Activated naive CD4-positive, alpha-beta T cell treated with anti-CD3 and anti-CD28 coated beads, Interleukin-2, amount 10 ng/mL, durations not matched to agents 7 days and 5 days (primary cell): ENCODE results near the gene OR10H3.
"Not testable (repeated sequence)": the region's sequence is repeated elsewhere in the genome, so short reads cannot be mapped to it uniquely, and the experiment has no call there.

Source experiments
- CTCF ChIA-PET: fragments of 350-600 bp; sonication (Branson Sonifier 250); formaldehyde crosslinking; loops from one replicate; lab custom pipeline; 2021; ENCODE audit warnings: antibody characterized with exemption; lab: Charles Lee
- DNase-seq: peaks from one replicate; pipeline ENCODE4 v3.0.0-alpha.2; 2020
- H3K27ac Mint-ChIP-seq: one replicate; pipeline ENCODE4 v1.8.0; 2021; ENCODE audit warnings: mild to moderate bottlenecking, moderate library complexity, mixed read lengths
- H3K27me3 Mint-ChIP-seq: one replicate; pipeline ENCODE4 v1.8.0; 2021; ENCODE audit warnings: mild to moderate bottlenecking, mixed read lengths
- H3K36me3 Mint-ChIP-seq: one replicate; pipeline ENCODE4 v1.8.0; 2021; ENCODE audit warnings: mixed read lengths
- H3K4me1 Mint-ChIP-seq: one replicate; pipeline ENCODE4 v1.8.0; 2021; ENCODE audit warnings: mixed read lengths
- H3K4me3 Mint-ChIP-seq: one replicate; pipeline ENCODE4 v1.8.0; 2021; ENCODE audit warnings: mild to moderate bottlenecking, moderate library complexity, mixed read lengths
- H3K9me3 Mint-ChIP-seq: one replicate; pipeline ENCODE4 v1.8.0; 2021; ENCODE audit warnings: mixed read lengths

The OR10H3 gene

DNA sequence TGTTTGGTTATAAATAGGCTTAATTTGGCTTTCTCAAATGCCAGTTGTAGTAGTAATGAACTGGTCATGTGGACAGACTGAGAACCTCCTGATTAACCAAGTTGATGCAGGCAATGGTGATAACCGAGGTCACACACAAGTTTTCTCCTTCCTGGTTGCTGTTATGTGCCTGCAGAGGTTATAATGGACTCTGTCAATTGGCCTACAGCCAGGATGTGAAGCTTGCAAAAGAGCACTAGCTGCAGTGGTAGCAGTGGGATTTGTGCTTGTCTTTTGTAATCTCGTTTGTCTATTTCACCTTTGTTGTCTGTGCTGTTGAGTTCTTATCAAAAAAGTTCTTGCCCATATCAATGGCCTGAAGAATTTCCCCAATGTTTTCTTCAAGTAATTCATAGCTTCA, 20.6 kb downstream of the OR10H3 start:
- Mint-ChIP-seq H3K36me3 (no peaks in the 10 kb centered on the region), H3K27ac (no peak overlapping the region), H3K4me3 (no peak overlapping the region), H3K4me1 (peaks cover 3% of the 10 kb centered on the region), H3K9me3 (no peaks in the 10 kb centered on the region), H3K27me3 (peaks cover 49% of the 10 kb centered on the region)
- CTCF ChIA-PET, result no interaction called here
- DNase-seq, result no peak

DNA sequence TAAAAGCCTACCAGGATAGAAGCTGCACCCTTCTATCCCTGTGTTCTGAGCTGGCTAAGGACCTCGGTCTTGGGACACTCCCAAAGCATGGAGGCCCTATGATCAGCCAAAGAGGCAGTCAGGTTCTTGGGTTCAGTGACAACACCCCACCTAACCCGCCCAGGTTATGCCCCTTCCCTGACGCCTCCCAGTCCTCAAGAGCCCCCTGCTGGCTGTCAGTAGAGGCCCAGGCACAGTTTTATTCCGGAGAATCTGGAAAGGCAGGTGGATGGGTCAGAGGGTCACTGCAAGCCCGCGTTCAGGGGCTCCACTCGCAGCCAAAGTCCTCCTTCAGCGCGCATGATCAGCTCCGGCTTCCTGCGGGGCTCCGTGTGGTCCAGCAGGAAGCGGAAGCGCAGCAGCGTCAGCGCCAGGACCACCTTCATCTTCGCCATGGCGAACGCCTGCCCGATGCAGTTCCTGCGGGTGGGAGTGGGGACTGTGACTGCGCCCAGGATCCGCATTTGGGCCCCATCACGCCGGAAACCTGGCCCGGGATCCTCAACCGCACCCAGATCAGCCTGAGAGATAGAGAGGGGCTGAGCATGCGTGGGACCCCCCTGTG, 22.3 kb downstream of the OR10H3 start:
- Mint-ChIP-seq H3K4me1 (peaks cover 3% of the 10 kb centered on the region), H3K36me3 (no peaks in the 10 kb centered on the region), H3K9me3 (no peaks in the 10 kb centered on the region), H3K27ac (no peak overlapping the region), H3K27me3 (peaks cover 47% of the 10 kb centered on the region), H3K4me3 (no peak overlapping the region)
- CTCF ChIA-PET, result no interaction called here
- DNase-seq, result no peak

DNA sequence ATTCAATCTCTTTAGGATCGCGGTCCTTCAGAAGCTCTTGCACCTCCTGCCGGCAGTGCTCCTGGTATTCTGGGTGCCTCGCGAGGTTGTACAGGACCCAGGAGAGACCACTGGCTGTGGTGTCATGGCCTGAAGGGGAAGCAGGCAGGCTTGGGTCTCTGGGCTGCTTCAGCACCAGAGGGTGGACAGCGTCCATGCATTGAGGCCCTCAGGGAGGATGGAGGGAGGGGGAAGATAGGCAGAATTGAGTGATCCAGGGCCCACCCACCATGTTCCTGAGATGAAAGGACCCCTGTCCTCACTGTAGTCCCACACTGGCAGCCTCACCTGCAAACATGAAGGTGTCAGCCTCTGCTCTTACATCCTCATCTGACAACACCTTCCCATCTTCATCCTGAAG, 31.8 kb downstream of the OR10H3 start:
- peak; percentile 39 for DNase-seq
- no peaks in the 10 kb centered on the region for H3K4me1 Mint-ChIP-seq
- H3K4me3 Mint-ChIP-seq, result no peak overlapping the region
- no peak overlapping the region for H3K27ac Mint-ChIP-seq
- peaks cover 8% of the 10 kb centered on the region for H3K27me3 Mint-ChIP-seq
- CTCF ChIA-PET, result no interaction called here
- no peaks in the 10 kb centered on the region for H3K36me3 Mint-ChIP-seq
- no peaks in the 10 kb centered on the region for H3K9me3 Mint-ChIP-seq

DNA sequence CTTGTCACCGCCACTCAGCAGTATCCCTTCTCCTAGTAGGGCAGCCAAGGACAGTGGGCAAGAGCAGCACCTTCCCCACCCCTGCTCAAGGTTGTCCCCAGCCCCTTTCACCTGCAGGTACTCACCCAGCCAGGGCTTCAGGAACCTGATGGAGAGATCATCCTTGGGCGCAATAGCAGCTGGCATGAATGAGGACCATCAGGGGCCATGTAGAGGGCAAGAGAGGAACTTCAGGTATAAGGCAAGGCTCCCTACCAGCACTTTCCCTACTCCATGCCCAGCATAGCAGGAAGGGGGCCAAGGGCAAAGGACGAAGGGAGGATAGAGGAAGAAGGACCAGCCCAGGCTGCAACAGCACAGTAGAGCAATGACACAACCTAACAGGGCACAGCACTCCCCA, 36.4 kb downstream of the OR10H3 start:
- H3K4me3 Mint-ChIP-seq, result not testable (repeated sequence)
- H3K27me3 Mint-ChIP-seq, result peaks cover 15% of the 10 kb centered on the region

DNA sequence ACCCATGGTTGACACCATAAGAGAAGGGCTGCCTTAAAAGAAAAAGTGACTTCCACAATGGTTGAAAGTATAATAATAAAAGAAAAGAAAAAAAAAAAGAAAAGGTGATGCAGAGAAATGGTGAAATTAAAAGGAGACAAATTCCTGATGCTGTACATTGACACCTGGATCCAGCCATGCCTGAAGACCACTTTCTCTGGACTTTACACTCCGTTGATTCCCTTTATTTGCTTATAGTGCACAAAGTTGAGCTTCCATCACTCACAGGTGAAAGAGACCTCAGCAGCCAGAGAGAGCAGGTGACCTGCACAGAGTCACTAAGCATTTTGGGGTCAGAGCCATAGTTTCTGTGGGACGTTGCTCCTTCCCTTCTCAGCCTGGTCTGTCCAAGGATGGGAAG, 37.5 kb downstream of the OR10H3 start:
- peaks cover 15% of the 10 kb centered on the region for H3K27me3 Mint-ChIP-seq

More for the DNA sequence above, 36.4 kb downstream of the OR10H3 start:
- H3K27ac Mint-ChIP-seq, DNase-seq, H3K36me3 Mint-ChIP-seq, CTCF ChIA-PET, H3K4me1 Mint-ChIP-seq, H3K9me3 Mint-ChIP-seq: not testable (repeated sequence)

DNA sequence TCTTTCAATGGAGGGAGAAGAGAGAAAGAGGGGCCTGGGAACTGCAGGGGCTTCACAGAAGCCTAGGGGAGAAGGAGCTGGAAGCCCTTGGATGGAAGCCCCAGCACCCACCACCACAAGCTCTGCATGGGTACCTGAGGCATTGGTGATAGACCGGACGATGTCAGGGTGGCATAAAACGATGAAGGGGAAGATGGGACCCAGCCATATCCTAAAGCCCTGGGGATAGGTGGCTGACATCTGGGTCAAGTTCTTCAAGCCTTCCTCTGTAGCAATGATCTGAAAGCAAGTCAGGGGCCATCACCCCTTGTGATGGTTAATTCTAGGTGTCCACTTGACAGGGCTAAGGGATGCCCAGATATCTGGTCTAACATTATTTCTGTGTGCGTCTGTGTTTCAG, 38.5 kb downstream of the OR10H3 start:
- Mint-ChIP-seq H3K27me3 (peaks cover 15% of the 10 kb centered on the region), H3K4me1 (no peaks in the 10 kb centered on the region), H3K9me3 (no peaks in the 10 kb centered on the region), H3K4me3 (no peak overlapping the region), H3K27ac (no peak overlapping the region), H3K36me3 (no peaks in the 10 kb centered on the region)
- no peak for DNase-seq
- CTCF ChIA-PET, result no interaction called here

More for the DNA sequence above, 37.5 kb downstream of the OR10H3 start:
- DNase-seq, result no peak
- H3K9me3 Mint-ChIP-seq, result no peaks in the 10 kb centered on the region
- H3K4me3 Mint-ChIP-seq, result no peak overlapping the region
- H3K36me3 Mint-ChIP-seq, result no peaks in the 10 kb centered on the region
- CTCF ChIA-PET, result no interaction called here
- H3K4me1 Mint-ChIP-seq, result no peaks in the 10 kb centered on the region
- H3K27ac Mint-ChIP-seq, result no peak overlapping the region

DNA sequence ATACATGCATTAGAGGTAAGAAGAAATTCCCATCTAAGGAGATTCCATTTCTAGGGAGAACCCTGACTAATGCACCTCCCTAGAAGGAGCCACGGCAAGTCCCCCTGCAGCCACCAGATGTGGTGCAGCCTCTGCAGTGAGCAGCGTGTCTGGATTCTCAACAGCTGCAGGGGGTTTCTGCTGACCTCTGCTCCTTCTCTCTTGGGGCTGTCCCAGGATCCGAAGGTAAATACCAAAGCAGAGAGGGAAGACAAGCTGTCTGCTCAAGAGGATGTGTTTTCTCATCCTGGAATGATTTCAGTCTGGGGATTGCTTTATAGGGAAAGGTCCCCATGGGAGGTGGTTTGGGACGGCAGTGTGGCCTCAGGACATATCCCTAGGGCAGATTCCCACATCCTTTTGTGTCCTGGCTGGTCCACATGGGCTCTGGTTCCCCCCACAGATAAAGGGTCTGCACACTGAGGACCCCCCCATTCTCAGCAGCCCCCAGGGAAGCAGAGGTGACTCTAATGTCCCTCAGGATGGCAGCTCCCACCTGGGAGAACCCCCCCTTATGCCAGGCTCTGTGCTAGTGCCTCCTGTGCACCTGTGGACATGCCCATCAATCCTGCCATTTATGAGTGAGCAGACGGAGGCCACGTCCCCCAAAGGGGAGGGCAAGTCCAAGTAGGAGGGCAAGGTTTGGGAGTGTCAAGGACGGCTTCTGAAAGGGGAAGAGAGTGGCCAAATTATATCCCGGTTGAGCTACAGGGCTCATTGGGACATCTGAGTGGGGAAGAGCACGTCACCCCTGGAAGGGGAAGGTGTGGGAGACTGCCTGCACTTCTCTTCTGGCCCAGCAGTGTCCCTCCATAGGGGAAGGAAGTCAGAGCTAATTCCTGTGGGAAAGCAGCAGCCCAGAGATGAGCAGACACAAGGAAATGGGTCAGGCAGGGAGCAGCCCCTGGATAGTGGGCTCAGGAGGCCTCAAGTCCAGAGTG, 39.5 kb downstream of the OR10H3 start:
- no peak overlapping the region for H3K27ac Mint-ChIP-seq
- no peaks in the 10 kb centered on the region for H3K4me1 Mint-ChIP-seq
- CTCF ChIA-PET, result no interaction called here
- no peaks in the 10 kb centered on the region for H3K36me3 Mint-ChIP-seq
- peaks cover 15% of the 10 kb centered on the region for H3K27me3 Mint-ChIP-seq
- H3K9me3 Mint-ChIP-seq, result no peaks in the 10 kb centered on the region
- DNase-seq, result no peak
- H3K4me3 Mint-ChIP-seq, result no peak overlapping the region

DNA sequence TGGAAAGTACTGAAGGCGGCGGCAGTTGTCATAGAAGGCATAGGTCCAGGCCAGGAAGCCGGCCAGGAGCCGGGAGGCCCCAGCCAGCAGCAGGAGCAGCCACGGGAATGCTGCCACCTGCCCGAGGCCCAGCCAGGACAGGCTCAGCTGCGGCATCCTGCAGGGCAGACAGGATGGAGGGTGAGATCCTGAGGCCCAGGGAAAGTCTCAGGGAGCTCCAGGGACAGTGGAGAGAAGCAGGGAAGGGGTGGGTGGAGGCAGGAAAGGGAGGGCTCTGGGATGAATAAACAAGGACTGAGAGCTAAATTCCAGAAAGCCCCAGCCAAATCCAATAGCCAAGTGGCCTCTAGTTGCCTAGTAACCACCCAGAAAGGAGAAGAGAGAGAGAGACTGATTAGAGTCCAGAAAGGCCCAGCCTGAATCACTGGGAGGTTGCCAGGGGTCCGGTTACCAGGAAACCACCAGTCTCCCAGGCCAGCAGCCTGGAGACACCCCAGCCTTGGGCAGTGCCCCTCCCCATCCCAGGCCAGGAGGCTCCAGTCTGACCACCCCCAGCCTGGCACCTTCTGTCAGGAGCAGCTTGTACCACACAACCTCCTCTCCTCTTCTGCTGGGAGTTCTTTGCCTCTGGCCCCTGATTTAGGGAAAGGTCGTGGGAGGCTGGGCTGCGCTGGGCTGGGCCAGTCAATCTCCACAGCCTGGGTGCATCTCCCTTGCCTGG, 42.1 kb downstream of the OR10H3 start:
- no peaks in the 10 kb centered on the region for H3K36me3 Mint-ChIP-seq
- H3K4me1 Mint-ChIP-seq, result no peaks in the 10 kb centered on the region
- no peaks in the 10 kb centered on the region for H3K9me3 Mint-ChIP-seq
- no peak overlapping the region for H3K27ac Mint-ChIP-seq
- H3K4me3 Mint-ChIP-seq, result no peak overlapping the region
- CTCF ChIA-PET, result no interaction called here
- peaks cover 15% of the 10 kb centered on the region for H3K27me3 Mint-ChIP-seq
- no peak for DNase-seq

DNA sequence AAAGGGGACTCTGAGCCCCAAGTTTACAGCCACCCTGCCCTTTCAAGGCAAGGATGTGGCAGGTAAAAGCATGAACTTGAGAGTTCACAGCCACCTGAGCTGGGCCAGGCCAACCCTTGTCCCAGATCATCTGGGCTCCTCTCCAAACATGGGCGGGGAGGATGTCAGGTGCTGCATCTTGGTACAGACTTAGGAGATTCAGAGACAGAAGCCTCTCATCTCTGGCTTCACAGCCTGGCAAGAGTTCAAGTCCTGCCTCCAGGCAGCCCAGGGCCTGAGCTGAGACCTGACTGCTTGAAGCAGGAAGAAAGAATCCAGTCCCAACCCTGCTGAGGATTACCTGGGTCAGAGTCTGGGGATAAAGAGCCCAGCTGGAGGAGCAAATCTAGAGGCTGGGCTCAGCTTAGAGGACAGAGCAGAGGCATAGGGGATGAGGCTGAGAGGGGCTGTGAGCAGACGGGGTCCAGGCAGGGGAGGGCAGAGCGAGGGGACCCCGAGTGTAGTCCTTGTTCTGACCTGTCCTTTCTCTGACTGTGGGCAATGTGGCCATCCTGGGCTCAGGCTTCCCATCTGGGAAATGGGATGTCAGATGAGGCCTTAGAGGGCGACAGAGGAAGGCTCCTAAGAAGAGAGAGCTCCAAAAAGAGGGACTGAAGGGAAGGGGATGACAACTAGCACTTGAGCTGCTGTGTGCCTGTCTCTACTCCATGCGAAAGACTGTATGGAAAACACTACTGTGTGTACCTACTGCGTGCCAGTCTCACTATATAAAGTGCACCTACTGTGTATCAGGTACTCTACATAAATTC, 43.0 kb downstream of the OR10H3 start:
- no peak for DNase-seq
- peaks cover 10% of the 10 kb centered on the region for H3K27me3 Mint-ChIP-seq
- H3K27ac Mint-ChIP-seq, result no peak overlapping the region
- no peaks in the 10 kb centered on the region for H3K36me3 Mint-ChIP-seq
- H3K4me1 Mint-ChIP-seq, result no peaks in the 10 kb centered on the region
- H3K4me3 Mint-ChIP-seq, result no peak overlapping the region
- CTCF ChIA-PET, result no interaction called here
- H3K9me3 Mint-ChIP-seq, result no peaks in the 10 kb centered on the region

DNA sequence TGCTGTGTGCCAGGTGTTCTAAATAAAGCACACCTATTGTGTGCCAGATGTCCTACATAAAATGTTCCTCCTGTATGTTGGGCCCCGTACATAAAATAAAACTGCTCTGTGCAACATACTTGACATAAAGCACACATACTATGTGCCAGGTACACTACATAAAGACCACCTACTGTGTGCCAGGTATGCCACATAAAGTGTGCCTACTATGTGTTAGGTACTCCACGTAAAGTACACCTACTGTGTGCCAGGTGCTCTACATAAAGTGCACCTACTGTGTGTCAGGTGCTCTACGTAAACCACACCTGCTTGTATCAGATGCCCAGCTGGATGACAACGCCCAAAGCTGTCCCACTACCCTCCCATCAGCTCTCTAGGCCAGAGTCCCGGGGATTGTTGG, 43.9 kb downstream of the OR10H3 start:
- Mint-ChIP-seq H3K9me3 (no peaks in the 10 kb centered on the region), H3K27me3 (peaks cover 4% of the 10 kb centered on the region)
- CTCF ChIA-PET, result no interaction called here

DNA sequence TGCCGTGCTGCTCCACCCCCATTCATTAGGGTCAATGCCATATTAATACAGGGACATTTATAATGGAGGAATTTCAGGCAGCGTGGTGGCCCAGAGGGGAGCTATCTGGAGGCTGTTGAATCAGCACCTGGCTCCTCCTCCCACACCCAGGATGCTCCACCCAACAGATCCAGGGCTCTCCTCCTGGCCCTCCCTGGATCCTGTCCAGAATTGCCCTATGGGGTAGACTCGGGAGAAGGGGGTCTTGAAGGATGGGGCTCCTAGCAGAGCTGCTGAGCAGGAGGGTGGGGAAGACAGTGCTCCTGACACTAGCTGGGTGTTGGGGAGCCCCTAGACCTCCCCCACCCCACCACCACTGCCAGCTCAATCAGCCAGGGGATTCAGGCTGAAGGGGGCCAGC, 44.4 kb downstream of the OR10H3 start:
- Mint-ChIP-seq H3K4me1 (no peaks in the 10 kb centered on the region), H3K9me3 (no peaks in the 10 kb centered on the region), H3K4me3 (no peak overlapping the region), H3K27me3 (peaks cover 5% of the 10 kb centered on the region), H3K36me3 (no peaks in the 10 kb centered on the region), H3K27ac (no peak overlapping the region)
- CTCF ChIA-PET, result no interaction called here
- no peak for DNase-seq

More for the DNA sequence above, 43.9 kb downstream of the OR10H3 start:
- DNase-seq, result no peak
- H3K27ac Mint-ChIP-seq, result no peak overlapping the region
- no peak overlapping the region for H3K4me3 Mint-ChIP-seq
- no peaks in the 10 kb centered on the region for H3K4me1 Mint-ChIP-seq
- H3K36me3 Mint-ChIP-seq, result no peaks in the 10 kb centered on the region

DNA sequence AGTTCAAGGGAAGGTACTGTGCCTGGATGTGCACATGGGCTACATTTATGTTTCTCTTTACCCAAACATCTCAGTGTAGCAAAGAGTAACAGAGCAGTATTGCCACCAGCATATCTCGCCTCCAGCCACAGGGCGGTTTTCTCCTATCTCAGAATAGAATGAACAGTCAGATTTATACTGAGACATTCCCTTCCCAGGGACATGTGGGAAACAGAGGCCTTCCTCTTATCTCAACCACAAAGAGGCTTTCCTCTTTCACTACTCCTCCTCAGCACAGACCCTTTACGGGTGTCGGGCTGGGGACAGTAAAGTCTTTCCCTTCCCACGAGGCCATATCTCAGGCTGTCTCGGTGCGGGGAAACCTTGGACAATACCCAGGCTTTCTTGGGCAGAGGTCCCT, 45.1 kb downstream of the OR10H3 start:
- CTCF ChIA-PET, H3K9me3 Mint-ChIP-seq, DNase-seq, H3K27ac Mint-ChIP-seq, H3K4me1 Mint-ChIP-seq, H3K4me3 Mint-ChIP-seq, H3K36me3 Mint-ChIP-seq: not testable (repeated sequence)
- peaks cover 12% of the 10 kb centered on the region for H3K27me3 Mint-ChIP-seq

DNA sequence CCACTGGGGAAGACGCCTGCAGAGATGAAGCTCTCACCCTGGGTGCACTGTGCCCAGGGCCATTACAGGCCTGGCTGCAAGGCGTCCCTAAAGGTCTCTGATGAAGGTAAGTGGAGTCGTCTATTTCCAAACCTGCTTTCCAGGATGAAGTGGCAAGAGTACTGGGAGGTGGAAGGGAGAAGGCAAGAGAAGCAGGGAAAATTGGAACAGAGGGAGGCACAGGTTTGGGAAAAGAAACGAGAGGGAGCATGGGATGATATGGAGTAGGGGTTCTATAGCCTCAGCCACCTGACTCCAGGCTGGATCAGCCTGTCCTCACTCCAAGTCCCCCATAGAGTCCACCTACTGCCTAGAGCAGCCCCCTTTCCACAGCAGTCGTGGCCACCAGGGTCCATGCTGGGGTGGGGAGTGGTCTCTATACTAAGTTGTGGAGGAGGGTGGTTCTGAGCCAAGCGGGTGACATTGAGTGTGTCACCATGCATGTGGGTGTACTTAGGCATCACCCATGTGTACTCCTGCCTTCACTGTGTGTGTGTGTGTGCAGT, 49.9 kb downstream of the OR10H3 start, which contains the start of gene OR10H5:
Gene OR10H5 (plus strand): TSS at position 51 of the 545 bp plus-strand sequence. CDS start 6,388 bp downstream, outside the sequence.
- no peaks in the 10 kb centered on the region for H3K9me3 Mint-ChIP-seq
- H3K36me3 Mint-ChIP-seq, result no peaks in the 10 kb centered on the region
- H3K4me3 Mint-ChIP-seq, result no peak within 1 kb of the TSS
- H3K27me3 Mint-ChIP-seq, result peaks cover 31% of the 10 kb centered on the region
- DNase-seq, result no peak
- H3K4me1 Mint-ChIP-seq, result no peaks in the 10 kb centered on the region
- no peak within 1 kb of the TSS for H3K27ac Mint-ChIP-seq
- CTCF ChIA-PET, result no interaction called here
